ENCODE data around the gene CCT2.

- TF ChIP-seq, protein P1, sequence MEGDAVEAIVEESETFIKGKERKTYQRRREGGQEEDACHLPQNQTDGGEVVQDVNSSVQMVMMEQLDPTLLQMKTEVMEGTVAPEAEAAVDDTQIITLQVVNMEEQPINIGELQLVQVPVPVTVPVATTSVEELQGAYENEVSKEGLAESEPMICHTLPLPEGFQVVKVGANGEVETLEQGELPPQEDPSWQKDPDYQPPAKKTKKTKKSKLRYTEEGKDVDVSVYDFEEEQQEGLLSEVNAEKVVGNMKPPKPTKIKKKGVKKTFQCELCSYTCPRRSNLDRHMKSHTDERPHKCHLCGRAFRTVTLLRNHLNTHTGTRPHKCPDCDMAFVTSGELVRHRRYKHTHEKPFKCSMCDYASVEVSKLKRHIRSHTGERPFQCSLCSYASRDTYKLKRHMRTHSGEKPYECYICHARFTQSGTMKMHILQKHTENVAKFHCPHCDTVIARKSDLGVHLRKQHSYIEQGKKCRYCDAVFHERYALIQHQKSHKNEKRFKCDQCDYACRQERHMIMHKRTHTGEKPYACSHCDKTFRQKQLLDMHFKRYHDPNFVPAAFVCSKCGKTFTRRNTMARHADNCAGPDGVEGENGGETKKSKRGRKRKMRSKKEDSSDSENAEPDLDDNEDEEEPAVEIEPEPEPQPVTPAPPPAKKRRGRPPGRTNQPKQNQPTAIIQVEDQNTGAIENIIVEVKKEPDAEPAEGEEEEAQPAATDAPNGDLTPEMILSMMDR (IDR thresholded peaks at IDR 0.05; ENCODE audit: insufficient read depth, low read depth, low read length) = no peak
- TF ChIP-seq EZH2 (IDR thresholded peaks at IDR 0.05; ENCODE audit: insufficient read depth, low read length) = no peak
Measured at GRCh38 chr12:69578283-69578682, 7.0 kb upstream of the CCT2 start.

All from astrocyte (in vitro differentiated cells and primary cell).